GM19193 (cell line): ENCODE measurements around the gene PDCD1LG2.
A peak's percentile ranks its signal among the peaks of the same experiment; 100 is the strongest.

Source experiments
- POLR2A ChIP-seq: IDR thresholded peaks from 4 replicates; pipeline ENCODE4 v1.6.1; 2011; ENCODE audit not compliant: insufficient read depth, insufficient read length; ENCODE audit errors: extremely low read depth

PDCD1LG2 gene

GRCh38 chr9:5566054-5566618, 55.8 kb downstream of the PDCD1LG2 start:
- TF ChIP-seq POLR2A = no peak

GRCh38 chr9:5568868-5569267, 58.5 kb downstream of the PDCD1LG2 start:
- TF ChIP-seq POLR2A = no peak

DNA sequence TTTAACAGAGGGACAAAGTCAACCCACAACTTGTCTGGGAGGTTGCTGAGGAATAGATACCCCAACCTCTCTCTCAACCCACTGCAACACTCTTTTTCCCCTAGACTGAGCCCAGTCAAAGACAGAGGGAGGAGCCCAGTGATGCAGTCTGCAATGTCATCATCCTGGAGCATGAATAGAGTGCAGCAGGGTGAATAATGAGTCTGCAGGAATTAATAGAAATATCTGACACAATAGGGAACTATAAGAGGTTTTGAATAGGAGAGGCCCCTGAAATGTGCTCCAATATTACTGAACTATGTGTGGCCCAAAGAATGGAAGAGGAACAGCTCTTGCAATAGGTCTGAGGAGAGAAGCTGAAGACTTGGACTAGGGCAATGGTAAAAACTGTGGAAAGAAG, 59.1 kb downstream of the PDCD1LG2 start:
- TF ChIP-seq POLR2A = no peak

DNA sequence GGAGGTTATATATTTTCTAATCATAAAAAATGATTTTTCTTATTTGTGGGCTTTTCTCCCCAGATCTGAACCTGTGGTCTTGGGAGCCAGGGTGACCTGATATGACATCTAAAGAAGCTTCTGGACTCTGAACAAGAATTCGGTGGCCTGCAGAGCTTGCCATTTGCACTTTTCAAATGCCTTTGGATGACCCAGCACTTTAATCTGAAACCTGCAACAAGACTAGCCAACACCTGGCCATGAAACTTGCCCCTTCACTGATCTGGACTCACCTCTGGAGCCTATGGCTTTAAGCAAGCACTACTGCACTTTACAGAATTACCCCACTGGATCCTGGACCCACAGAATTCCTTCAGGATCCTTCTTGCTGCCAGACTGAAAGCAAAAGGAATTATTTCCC, 59.6 kb downstream of the PDCD1LG2 start:
- no peak for TF ChIP-seq POLR2A

DNA sequence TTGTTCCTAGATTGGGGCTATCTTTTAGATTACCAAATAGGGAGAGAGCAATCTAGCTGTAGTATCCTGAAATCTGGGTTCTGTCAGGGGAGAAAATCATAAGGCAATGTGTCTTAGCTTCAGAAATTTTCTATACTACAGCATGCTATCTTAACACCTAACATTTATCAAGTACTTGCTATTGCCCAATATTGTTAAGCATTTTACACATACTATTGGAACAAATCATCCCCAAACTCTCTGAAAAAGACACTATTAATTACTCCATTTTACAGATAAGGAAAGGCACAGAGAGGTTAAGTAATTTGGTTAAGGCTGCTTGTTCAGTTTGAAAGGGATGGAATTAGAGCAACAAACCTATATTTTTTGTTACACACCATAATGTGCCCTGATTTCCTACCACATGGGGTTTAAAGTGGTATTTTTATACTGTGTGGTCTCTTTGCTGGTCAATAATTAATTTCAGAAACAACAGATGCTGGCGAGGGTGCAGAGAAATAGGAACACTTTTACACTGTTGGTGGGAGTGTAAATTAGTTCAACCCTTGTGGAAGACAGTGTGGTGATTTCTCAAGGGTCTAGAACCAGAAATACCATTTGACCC, 61.4 kb downstream of the PDCD1LG2 start:
- TF ChIP-seq POLR2A = no peak

GRCh38 chr9:5574097-5574496, 63.8 kb downstream of the PDCD1LG2 start:
- no peak for TF ChIP-seq POLR2A

DNA sequence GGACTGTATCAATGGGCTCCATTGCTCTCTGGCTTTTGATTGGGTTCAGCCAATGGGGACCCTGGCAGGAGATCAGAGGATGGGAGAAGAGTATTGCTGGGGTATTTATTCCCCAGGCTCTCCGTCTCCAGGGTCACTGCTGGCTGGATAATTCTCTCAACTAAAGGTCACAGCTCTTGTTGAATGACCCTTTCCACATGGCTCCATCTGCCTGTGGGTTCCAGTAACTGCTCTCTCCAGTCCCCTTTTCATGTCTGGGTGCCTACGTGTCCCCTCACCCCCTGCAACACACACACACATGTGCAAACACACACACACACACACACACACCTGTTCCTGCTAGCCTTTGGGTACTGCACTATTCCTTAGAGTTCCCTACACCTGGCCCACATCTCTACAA, 64.7 kb downstream of the PDCD1LG2 start:
- no peak for TF ChIP-seq POLR2A

GRCh38 chr9:5577225-5577624, 66.9 kb downstream of the PDCD1LG2 start:
- TF ChIP-seq POLR2A = no peak

GRCh38 chr9:5578018-5578697, 67.8 kb downstream of the PDCD1LG2 start:
- no peak for TF ChIP-seq POLR2A

DNA sequence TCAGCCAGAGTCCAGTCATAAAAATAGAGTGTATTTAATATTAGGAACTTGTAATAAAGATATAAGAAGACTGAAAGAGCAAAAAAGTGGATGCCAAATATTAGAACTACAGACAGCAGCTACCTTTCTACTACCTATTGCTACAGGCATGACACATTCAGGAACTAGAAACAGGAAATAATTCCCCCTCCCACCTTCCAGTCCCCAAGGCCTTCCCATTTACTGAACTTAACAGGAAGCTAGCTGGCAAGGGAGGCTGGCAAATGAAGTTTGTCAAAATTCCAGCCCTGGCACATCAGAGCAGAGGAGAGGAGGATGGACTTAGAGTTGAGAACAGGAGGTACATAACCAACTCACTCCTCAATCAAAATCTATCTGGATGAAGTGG, 68.4 kb downstream of the PDCD1LG2 start:
- no peak for TF ChIP-seq POLR2A

- no peak for TF ChIP-seq POLR2A
Observed at GRCh38 chr9:5579881-5580280, 69.5 kb downstream of the PDCD1LG2 start.

DNA sequence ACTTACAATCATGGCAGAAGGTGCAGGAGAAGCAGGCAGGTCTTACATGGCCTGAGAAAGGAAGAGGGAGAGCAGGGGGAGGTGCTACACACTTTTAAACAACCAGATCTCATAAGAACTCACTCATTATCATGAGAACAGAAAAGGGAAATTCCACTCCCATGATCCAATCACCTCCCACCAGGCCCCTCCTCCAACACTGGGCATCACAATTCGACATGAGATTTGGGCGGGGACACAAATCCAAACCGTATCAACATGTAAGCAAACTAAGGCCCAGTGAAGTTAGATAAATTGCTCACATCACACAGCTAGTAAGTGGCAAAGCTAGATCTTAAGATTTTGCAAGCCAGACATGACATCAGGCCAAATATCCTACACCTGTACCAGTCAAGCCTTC, 70.3 kb downstream of the PDCD1LG2 start:
- no peak for TF ChIP-seq POLR2A

GRCh38 chr9:5582835-5583195, 72.5 kb downstream of the PDCD1LG2 start:
- TF ChIP-seq POLR2A = peak; percentile 30

GRCh38 chr9:5586391-5586802, 76.1 kb downstream of the PDCD1LG2 start:
- TF ChIP-seq POLR2A = peak; percentile 35

DNA sequence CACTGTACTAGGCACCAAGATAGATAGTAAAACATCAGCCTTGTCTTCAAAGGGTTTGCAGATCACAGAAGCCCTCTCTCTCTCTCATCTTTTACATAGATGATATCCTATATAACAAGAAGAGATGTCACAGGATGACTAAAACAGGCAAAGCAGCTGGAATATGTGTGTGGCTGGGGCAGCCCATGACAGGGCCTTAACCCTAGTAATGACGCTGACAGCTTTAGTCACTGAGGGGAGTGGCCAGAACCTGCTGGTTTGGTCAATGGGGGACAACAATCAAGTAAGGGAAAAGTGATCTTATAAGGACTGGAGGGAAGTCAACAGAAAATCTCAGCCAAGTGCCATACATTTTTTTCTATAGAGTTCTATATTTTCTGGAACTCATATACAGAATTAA, 76.7 kb downstream of the PDCD1LG2 start:
- no peak for TF ChIP-seq POLR2A

GRCh38 chr9:5592231-5592630, 81.9 kb downstream of the PDCD1LG2 start:
- no peak for TF ChIP-seq POLR2A
